ENCODE measurements around the gene RBM45.
"Not testable (repeated sequence)": the region's sequence is repeated elsewhere in the genome, so short reads cannot be mapped to it uniquely, and the experiment has no call there.

RBM45 gene, protein sequence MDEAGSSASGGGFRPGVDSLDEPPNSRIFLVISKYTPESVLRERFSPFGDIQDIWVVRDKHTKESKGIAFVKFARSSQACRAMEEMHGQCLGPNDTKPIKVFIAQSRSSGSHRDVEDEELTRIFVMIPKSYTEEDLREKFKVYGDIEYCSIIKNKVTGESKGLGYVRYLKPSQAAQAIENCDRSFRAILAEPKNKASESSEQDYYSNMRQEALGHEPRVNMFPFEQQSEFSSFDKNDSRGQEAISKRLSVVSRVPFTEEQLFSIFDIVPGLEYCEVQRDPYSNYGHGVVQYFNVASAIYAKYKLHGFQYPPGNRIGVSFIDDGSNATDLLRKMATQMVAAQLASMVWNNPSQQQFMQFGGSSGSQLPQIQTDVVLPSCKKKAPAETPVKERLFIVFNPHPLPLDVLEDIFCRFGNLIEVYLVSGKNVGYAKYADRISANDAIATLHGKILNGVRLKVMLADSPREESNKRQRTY

DNA sequence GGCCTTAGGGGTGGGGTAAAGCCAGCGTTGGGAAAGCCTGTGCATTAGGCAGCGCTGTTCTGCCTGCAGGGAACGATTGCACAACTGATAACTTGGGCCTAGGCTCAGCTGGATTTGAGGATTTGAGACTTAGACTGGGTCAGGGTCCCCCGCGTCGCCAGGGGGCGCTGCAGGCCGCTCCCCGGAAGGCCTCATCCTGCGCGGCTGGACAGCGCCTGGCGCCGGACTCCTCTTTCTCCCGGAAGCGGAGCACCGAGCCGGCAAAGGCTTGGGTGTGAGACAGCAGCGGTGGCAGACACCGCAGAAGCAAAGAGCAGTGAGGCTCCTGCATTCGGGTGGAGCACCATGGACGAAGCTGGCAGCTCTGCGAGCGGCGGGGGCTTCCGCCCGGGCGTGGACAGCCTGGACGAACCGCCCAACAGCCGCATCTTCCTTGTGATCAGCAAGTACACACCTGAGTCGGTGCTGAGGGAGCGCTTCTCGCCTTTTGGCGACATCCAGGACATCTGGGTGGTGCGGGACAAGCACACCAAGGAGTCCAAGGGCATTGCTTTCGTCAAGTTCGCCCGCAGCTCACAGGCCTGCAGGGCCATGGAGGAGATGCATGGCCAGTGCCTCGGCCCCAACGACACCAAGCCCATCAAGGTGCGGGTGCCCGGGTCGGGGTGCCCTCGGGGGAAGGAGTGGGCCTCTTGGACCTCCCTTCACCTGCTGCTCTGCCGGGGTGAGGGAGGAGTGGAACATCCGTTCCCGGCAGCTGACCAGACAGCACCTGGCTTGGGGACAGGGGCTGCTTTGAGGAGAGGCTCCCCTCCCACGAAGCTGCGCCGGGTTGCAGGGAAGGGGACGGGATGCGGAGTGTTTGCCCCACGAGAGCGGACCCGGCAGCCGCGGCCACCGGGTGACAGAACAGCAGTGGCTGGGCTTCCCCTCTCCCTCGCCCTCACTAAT lies at the start of gene RBM45:
TSS of gene RBM45 (plus strand) at position 236 of the 951 bp plus-strand sequence. CDS start at position 346, 110 bp downstream.
- DNase-seq, result peak; percentile 77

DNA sequence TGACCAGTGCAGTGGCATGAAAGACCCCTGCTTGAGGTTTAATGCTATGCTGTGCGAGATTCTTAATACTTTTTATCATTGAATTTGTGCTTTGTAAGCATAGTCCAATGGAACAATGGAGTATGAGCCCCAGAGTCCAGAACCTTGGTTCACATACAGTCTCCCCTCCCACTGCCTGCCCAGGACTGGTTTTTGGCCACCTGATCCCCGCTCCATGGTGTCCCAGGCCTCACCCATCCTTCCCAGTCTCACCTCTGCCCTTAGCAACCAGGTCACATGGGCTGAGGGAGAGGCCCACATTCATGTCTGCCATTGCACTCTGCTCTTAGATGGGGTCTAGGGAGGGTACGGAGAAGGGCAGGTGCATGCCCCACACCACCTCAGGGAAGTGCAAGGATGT lies 45.9 kb upstream of the RBM45 start:
- DNase-seq, result no peak

DNA sequence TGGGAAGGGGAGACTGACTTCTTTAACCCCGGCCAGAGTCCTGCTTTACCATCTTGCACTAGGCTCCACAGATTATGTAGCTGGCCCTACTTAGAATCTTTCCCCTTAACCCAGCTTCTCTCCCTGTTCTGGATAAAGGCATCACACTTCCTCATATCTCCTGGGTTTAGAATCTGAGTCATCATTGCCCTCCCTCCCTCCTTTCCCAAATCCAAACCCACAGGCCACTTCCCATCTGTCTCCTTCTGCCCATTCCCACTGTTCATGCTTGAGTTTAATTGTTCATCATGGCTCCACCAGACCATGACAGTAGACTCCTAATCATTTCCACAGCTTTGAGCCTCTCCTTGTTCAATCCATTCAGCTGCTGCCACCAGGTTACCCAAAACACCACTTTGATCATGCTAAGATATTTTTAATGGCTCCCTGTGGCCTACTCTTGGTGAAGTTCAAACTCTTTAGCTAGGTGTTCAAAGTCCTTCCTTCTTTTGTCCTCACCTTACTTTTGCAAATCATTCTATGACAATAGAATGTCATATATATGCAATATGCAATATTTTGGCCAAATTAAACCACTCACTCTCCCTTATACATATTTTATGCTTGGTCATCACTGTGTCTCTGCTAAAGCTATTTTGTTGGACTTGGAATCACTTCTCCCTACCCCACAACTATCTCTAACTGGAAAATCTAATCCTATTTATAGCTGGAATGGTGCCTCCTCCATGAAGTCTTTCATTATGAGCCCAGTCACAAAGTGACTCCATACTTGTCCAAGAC lies 45.2 kb upstream of the RBM45 start:
- peak; percentile 84 for DNase-seq

DNA sequence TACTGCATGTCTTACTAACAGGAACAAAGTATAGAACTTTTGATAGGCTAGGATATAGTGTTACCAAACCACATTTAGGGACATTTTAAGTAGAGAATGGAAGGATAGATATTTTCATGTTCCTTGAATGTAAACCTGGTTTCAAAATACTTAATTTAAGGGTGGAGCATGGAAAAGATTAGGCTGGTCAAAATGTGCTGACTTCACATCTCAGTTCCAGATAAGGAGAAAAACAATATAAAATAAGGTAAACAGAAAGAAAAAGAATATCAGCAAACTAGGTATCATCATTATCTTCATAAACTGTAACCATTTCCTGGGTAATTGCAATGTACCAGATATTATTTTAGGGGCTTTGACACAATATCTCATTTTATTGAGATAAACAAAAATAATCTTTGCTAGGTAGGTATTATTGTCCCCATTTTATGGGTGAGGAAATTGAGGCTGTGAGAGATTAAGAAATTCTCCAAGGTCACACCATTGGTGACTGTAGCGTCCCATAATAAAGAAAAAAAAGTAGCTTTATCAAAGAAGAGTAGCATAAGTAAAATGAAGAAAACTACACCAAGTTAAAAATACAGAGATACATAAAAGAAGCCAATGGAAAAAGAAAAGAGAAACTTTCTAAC lies 43.3 kb upstream of the RBM45 start:
- no peak for DNase-seq

DNA sequence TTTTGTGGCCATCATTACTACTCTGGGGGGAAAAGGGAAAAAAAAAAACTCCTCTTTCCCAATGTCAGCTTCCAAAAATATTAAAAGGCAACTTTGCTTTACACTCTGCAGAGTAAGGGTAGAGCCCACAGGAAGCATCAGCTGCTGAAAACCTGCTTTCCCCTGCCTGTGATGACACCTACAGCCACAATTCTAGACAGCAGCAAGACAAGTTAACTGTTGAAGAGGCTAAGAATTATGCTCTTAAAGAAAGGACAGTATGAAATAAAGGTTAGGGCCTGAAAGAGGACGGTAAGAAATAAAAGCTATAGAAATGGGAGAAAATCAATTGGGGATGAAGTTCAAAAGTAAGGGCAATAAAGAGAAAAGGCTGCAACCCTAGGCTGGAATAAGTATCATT lies 42.7 kb upstream of the RBM45 start:
- DNase-seq, result peak; percentile 32

DNA sequence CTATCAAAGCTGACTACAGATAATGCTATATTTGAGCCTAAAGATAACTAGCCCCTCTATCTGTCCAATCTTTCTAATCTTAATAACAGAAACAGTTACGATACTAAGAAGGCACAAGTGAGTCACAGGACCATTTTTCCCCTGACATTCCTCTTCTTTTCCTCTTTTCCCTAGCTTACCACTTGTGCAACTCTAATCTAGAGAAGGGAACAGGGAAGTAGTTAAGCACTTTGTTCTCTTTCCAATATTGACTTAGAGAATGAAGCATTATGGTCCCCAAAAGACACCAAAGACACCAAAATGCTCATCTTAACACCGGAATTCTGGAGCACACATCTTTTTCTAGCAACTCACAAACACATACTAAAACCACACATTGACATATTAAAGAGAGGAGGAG lies 41.4 kb upstream of the RBM45 start:
- no peak for DNase-seq

DNA sequence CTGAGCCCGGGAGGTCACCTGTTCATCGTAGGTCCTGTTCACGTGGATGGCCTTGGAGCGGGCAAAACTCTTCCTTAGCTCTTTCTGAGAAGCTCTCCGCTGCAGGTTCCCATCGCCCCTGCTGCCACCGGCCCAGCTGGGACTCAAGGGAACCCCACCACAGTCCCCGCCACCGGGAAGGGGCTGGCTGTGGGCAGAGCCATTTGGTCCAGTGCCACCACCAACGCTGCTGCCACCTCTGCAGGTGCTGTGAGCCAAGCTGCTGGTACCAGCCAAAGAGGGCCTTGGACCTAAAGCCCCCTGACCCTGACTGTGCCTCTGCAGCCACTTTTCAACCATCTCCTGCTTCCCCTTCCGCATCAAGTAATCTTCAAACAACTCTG lies 40.2 kb upstream of the RBM45 start:
- no peak for DNase-seq

DNA sequence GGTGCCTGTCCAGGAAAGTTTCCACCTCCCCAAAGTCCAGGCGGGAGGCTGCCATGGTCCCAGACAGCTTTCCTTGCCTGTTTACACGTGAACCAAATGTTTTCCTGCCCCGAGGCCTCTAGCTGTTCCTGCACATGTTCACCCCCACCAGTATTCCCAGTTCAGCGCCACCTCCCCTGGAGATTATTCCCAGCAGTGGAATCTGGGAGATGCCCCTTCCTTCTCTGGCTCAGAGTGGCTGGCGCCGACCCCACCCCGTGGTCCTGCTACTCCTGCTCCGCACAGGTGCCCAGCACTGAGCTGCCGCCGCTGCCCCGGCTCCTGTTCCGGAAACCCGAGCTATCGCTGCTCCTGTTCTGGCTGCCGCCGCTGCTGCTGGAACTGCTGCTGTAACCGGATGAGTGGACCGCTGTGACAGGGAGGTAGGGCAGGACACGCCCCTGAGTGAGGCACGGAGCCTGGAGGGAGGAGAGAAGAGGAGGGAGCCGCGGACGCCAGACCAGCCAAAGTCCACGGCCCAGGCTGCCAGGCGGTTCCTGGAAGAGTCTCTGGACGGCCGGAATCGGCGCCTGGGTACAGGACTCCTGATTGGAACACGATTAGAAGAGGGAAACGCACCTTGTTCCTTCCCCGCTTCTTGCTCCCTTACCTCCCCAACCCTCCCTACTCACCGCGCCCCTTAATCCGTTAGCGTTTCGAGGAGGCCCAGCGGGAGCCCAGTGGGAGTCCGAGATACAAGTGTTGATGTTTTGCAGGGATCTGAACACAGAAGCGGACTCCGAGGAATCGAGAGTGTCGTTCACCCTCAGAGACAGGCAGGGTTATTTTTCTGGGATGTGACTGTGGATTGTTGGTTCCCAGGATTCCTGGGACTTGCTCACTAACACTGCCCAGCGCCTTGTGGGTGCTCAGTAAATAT lies 39.6 kb upstream of the RBM45 start, which contains the start of gene PDE11A:
TSS of gene PDE11A (minus strand) at position 395 of the 919 bp plus-strand sequence. CDS start at position 55, 340 bp downstream.
- DNase-seq, result peak; percentile 89

DNA sequence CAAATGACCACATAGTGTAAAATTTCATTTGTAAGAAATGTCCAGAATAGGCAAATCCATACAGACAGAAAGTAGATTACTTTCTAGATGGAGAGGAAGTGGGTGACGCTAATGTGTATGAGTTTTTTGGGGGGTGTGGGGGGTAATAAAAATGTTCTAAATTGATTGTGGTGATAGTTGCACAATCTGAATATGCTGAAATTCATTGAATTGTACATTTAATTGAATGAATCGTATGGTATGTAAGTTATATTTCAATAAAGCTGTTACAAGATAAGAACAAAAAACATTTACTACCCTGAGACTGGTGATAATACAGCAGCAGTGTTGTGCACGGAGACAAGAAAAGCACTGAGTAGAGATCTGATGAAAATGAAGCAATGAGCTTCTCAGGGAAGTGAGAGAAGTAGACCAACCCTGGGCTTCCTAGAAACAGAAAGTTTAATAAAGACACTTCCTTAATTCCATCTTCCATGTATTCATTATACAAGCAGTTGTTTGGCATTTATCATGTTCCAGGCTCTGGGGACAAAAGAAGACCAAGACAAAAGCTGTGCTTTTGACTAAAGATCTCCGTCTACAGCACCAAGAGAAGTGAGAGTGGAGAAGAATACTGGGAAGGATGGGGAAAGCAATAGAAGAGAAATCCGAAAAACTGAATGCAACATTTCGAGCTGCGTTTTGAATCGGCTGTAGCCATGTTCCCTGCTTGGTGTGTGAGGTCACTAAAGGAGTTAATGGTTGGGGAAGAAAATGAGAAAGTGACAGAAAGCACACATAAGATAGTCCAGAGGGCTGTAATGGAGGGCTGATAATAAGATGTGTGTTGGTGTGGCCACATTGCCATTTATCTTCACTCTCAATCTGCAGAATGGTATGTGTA lies 37.9 kb upstream of the RBM45 start:
- DNase-seq, result no peak

DNA sequence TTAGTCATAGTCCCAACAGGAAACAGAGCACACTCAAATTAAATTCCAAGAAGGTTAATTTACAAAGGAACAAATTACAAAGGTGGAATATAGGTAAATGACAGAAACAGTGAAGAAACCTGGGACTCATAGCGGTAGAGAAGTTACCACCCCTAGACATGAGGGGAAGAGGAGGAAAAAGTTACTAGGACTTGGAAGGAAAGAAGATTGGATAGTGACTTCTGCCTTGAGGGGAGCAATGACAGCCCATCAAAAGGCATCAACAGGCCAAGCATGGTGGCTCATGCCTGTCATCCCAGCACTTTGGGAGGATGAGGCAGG lies 37.3 kb upstream of the RBM45 start:
- no peak for DNase-seq

DNA sequence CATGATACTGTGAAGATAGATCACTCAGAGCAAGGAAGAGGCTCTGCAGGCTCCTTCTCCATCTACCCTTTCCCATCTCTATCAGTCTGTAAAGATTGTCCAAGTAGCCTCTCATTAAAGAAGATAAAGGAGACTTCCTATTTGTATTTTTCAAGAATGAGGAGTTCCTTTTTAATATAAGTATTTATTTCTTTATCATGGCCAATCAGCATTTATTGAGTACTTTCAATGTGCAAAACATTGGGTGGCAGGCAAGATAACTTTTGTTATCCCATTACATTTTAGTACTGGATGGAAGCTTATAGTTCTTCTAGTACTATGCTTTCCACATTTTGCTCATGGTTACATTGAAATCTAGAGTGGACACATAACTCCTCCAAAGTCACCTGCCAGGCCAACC lies 36.1 kb upstream of the RBM45 start:
- no peak for DNase-seq

DNA sequence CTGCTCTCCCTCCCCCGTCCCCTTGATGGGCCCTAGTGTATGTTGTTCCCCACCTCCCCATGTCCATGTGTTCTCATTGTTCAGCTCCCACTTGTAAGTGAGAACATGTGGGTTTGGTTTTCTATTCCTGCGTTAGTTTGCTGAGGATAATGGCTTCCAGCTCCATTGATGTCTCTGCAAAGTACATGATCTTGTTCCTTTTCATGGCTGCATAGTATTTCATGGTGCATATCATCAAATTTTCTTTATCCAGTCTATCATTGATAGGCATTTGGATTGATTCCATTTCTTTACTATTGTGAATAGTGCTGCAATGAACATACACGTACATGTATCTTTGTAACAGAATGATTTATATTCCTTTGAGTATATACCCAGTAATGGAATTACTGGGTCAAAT lies 33.0 kb upstream of the RBM45 start:
- DNase-seq, result not testable (repeated sequence)

DNA sequence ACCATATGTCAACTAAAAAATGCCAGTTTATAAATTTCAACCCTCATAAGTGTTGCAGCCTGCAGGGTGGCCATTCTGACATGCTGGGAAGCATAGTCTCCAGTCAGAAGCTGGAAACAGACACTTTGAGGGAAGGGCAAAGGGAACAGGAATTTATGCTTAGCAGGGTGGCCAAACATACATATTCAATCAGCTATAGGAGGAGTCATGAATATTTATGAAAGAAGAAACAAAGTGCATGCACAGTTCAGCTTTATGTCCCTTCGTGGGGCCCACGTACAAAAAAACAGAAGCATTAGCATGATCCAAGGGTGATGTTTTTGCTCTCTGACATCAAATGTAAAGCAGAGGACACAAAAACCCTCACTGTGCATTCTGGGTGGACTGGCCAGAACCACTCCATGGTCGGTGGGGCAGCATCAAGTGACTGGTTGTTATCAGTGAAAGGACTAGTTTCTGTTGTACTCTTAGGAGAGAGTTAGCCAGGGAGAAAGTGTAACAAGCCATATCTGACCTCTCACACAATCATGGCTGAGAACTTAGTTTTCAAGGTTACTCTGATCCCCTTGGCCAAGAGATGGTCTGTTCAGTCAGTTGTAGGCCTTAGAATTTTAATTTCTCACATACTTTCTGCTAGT lies 29.7 kb upstream of the RBM45 start:
- DNase-seq, result no peak

DNA sequence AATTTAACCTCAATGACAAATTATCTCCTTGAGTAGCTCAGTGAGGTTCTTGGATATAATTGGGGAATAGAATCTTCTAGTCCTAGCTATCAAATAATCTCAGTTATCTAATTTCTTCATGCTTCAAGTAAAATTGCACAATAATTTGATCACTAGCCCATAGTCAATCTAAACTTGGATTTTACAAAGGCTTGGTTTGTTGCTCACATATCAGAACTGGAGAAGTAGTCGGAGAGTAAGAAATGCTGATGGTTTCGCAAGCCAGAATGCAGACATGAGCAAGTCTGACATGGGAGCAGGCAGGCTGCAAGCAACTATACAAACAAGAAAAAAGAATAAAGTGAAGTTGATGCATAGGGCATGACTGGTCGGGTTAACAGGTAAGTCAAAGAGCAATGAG lies 28.0 kb upstream of the RBM45 start:
- DNase-seq, result no peak

DNA sequence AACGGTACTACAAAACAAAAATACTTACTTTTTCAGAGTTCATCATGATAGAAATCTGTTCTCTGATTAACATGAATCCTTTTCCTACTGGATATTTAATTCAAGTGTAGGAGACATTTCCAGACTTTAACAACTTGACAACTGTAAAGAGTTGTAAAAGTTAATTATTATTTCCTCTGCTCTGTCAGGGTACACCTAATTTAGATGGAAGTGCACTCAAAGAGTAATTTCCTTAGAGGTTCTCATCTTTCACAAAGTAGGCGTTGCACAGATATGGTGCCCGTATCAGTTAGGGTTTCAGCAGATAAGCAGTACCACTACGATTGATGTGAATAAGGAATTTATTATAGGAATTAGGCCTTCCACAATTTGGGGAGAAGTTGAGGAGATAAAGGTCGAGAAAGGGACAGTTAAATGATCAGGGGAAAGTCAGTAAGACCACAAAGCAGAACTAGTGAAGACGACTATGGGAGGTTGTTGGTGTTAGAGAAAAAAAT lies 23.4 kb upstream of the RBM45 start:
- no peak for DNase-seq

DNA sequence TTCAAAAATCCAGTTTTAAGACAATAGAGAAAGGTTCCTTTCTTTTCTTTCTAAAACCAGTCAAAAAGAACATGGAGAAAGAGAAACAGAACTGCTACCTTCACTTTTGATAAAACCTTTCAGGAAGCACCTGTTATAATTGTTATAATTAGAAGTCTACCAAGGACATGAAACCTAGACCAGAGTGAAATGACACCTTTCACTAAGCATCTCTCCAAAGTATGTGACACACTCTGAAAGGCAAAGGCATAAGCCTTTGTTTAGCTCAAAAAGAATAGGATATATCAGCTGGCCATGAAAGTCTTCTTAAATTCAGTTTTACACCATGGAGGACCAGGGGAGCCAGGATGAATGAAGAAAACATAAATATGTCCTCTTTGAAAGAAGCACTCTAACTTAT lies 18.8 kb upstream of the RBM45 start:
- no peak for DNase-seq

DNA sequence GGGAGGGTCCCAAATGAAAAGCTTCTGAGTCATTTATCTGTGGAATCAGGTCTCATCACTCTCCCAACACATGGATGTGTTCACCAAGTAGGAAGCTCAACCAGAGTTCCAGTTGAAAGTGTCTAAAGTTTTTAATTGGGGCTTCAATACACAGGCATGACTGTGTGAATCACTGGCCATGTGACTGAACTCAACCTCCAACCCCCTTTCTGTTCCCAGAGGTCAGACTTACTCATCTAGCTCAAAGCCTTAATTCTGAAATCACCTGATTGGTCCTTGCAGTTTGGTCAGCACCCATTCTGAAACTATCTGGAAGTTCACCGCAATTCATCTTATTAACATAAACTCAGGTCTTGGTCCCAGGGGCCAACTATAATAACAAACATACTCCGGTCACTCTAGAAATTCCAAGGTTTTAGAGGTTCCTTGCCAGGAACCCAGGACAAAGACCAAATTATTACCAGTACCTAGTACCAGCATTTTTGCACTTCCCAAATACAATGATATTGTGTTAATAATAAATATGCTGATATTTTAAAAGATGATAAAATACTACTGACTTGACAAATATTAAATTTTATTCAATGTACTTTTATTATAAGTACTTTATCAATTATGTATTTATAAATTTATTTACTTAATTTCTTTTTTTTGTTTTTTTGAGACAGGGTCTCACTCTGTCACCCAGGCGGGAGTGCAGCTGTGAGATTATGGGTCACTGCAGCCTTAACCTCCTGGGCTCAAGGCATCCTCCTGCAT lies 10.7 kb upstream of the RBM45 start:
- DNase-seq, result no peak

DNA sequence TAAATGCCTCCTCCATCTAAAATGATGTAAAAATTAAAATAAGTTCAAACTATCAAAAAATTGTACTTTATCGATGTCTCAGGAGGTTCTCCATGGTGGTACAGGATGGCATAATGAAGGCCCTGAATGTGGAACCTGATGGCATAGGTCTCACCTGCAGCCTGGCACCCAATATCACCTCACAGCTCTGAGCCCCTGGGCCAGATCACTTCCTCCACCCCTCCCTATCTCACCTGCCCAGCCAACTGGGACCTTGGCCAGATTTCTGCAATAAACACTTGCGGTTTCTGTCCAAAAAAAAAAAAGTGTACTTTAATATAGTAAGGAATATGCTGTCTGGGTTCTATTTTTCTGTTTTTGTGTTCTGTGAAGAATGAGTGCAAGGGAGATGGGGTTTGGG lies 6.7 kb upstream of the RBM45 start:
- DNase-seq, result peak; percentile 12

DNA sequence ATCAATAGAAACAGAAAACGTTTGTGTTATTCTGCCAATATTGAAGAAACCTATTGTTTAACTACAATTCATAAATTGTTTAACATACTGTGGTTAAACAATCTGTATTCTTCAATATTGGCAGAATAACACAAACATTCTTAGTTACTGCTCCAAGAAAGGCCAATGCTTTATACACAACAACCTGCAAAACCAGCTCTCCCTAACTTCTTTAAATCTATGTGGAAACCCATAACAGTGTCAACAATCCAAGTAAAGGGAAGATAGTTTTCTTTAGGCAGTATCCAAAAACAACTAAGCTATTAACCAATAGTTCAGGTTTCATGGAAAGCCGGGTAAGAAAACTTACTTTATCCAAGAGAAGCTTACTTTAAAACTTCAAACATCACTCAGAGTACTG lies 6.2 kb upstream of the RBM45 start:
- DNase-seq, result no peak

All from NCI-H2029 treated with DMSO at 0.1 percent for 48 hours (cell line).